GF-D8 (cell line): ENCODE results near the gene TPGS1.

Experiments
- DNase-seq: peaks from one replicate; lab custom pipeline; 2025; lab: John Stamatoyannopoulos, UW

TPGS1 gene

DNA sequence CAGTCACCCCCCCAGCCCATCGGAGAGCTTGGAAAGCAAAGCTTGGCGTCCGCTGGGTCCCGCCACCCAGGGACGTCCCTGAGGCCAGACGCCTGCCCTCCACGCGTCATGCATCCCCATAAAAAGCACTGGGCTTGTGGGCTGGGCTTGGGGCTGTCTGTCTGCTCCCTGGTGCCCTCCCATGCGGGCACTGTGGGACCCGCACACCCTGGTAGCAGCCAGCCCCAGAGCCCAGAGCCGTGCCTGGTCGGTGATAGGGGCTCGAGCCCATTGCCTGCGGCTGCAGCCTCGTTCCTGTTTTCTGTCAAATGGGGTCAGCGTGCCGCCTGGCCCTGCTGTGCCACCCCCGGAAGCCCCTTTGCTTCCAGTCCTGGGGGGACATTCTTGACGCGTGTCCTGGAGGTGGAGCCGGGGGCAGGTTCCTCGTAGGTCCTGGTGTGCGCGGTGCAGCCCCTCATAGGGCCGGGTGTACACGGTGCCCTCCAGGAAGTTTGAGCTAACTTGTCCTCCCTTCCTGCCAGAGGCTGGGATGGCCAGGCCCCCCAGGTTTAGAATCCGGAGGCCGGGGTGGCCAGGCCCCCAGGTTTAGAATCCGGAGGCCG is 32.2 kb downstream of the TPGS1 start:
- DNase-seq, result no peak

- no peak for DNase-seq
Measured at GRCh38 chr19:540867-541637, 33.8 kb downstream of the TPGS1 start.

GRCh38 chr19:541699-542098 is 34.4 kb downstream of the TPGS1 start:
- DNase-seq, result no peak

- DNase-seq, result no peak
Measured at GRCh38 chr19:542173-542866, 35.0 kb downstream of the TPGS1 start.

GRCh38 chr19:543910-544608 is 36.8 kb downstream of the TPGS1 start, which contains the start of gene GZMM:
TSS of gene GZMM (plus strand) at chr19:544053. CDS start at chr19:544072, 19 bp downstream.
- no peak for DNase-seq

DNA sequence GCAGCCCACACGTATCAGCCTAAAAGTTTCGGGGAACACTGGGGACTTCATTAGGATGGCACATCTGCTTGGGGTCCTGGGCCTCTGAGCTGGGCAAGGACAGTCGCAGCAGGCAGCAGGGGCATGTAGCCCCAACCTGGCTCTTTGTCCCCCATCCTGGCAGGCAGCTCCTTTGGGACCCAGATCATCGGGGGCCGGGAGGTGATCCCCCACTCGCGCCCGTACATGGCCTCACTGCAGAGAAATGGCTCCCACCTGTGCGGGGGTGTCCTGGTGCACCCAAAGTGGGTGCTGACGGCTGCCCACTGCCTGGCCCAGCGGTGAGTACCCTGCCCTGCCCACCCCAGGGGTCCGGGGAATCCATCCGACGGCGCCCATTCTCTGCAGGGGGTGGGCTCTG is 39.8 kb downstream of the TPGS1 start:
- DNase-seq, result no peak

GRCh38 chr19:547836-548720 is 40.8 kb downstream of the TPGS1 start:
- no peak for DNase-seq

DNA sequence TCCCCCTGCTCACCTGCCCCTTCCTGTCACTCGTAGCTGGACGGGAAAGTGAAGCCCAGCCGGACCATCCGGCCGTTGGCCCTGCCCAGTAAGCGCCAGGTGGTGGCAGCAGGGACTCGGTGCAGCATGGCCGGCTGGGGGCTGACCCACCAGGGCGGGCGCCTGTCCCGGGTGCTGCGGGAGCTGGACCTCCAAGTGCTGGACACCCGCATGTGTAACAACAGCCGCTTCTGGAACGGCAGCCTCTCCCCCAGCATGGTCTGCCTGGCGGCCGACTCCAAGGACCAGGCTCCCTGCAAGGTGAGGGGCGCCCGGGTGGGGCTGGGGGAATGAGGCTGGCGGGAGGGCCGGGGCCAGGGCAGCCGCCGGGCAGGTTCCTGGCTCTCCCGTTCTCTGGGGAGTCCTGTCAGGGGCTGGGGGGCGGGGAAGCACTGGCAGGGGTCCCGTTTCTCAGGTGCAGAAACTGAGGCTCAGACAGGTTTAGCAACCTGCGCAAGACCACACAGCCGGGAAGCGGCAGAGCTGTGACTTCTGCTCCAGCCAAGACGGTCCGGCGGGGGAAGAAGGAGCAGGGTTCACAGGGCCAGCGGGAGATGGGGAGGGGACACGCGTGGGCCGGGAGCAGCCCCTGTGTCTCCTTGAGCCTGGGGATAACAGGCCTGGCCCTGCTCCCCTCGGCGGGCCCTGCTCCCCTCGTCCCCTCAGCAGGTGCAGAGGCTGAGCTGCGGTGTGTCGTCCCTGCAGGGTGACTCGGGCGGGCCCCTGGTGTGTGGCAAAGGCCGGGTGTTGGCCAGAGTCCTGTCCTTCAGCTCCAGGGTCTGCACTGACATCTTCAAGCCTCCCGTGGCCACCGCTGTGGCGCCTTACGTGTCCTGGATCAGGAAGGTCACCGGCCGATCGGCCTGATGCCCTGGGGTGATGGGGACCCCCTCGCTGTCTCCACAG is 41.9 kb downstream of the TPGS1 start:
- no peak for DNase-seq

DNA sequence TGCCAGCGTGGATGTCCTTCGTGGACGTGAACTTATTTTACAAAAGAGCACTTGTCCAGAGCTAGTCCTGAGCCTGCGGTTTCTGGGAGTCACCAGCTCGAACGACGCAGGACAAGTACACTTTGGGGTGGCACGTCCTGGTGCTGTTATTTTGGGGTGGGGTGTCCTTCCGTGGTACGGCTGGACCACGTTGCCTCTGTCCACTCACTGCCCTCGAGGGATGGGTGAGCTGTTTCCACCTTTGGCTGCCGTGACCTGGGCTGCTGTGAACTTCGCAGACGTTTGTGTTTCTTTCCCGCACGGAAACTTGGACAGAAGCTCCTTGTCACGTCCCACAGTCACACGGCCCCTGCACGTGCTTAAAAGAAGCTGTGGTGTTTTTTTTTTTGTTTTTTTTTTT is 47.5 kb downstream of the TPGS1 start:
- no peak for DNase-seq

GRCh38 chr19:555474-555808 is 48.1 kb downstream of the TPGS1 start:
- DNase-seq, result no peak

DNA sequence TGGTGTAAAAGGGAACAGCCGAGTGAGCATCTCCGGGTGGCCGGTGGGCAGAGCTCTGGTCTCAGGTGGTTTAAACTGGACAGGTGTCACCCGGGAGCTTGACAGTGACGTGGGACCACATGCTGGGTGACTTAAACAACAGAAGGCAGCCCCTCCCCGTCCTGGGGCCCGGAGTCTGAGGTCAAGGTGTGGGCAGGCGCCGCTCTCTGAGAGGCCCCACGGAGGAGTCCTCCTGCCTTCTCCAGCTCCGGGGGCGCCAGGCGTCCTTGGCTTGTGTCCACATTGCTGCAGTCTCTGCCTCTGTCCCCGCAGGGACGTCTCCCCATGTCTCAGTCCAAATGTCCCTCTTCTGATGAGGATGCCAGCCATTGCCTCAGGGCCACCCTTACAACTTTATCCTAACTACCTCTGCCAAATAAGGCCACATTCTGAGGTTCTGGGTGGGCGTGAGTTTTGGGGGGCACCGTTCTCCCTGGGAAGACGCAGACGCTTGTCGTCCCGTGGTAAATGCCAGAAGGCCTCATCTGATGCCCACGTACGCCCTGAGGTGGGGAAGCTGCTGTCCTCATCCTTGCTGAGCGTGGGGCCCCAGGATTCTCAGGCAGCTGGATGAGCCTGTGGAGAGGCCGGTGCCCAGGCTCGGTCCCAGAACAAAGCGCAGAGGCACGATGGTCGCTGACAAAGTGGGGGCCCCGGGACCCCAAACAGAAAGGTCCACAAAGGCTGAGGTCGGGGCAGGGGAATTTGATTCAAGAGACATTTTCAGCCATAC is 49.5 kb downstream of the TPGS1 start:
- no peak for DNase-seq

GRCh38 chr19:558770-559439 is 51.6 kb downstream of the TPGS1 start:
- DNase-seq, result no peak

- no peak for DNase-seq
Measured at GRCh38 chr19:560121-560520, 52.8 kb downstream of the TPGS1 start.

GRCh38 chr19:566403-566802 is 59.1 kb downstream of the TPGS1 start:
- DNase-seq, result peak; percentile 97

GRCh38 chr19:566844-567243 is 59.5 kb downstream of the TPGS1 start:
- DNase-seq, result no peak

DNA sequence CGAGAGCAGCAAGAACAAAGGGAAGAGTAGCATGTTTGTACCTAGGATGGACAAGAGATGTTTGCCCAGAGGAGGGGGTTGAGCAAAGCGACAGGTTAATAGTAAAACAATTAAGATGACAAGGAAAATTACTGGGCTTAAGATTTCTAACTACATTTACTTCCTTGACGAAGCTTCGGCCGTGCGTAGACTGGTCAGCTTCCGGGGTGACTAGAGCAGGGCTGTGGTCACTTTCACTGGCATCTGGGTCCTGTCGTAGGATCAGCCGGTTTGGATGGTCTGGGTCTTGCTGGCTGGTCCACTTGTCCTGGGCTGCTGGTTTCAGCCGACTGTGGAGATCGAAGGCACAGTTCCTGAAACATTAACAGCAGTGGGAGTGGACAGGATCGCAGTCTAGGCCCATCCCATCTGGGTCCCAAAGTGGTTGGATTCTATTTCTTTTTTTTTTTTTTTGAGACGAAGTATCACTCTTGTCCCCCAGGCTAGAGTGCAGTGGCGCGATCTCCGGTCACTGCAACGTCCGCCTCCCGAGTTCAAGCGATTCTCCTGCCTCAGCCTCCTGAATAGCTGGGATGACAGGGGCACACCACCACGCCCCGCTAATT is 60.1 kb downstream of the TPGS1 start:
- DNase-seq, result no peak
